Stimulated activated CD4-positive, alpha-beta T cell treated with anti-CD3 and anti-CD28 coated beads, Interleukin-1b, Interleukin-23, amount 100 ng/mL, for 4 hours (primary cell): Measurements from ENCODE around the gene TDRD9.
"Not testable (repeated sequence)": the region's sequence is repeated elsewhere in the genome, so short reads cannot be mapped to it uniquely, and the experiment has no call there.

Source experiments
- DNase-seq, 2 donors: peaks; one replicate each; pipeline ENCODE4 v3.0.0-alpha.2; 2020; ENCODE audit warnings: low read depth in 2 of 2

The TDRD9 gene, protein sequence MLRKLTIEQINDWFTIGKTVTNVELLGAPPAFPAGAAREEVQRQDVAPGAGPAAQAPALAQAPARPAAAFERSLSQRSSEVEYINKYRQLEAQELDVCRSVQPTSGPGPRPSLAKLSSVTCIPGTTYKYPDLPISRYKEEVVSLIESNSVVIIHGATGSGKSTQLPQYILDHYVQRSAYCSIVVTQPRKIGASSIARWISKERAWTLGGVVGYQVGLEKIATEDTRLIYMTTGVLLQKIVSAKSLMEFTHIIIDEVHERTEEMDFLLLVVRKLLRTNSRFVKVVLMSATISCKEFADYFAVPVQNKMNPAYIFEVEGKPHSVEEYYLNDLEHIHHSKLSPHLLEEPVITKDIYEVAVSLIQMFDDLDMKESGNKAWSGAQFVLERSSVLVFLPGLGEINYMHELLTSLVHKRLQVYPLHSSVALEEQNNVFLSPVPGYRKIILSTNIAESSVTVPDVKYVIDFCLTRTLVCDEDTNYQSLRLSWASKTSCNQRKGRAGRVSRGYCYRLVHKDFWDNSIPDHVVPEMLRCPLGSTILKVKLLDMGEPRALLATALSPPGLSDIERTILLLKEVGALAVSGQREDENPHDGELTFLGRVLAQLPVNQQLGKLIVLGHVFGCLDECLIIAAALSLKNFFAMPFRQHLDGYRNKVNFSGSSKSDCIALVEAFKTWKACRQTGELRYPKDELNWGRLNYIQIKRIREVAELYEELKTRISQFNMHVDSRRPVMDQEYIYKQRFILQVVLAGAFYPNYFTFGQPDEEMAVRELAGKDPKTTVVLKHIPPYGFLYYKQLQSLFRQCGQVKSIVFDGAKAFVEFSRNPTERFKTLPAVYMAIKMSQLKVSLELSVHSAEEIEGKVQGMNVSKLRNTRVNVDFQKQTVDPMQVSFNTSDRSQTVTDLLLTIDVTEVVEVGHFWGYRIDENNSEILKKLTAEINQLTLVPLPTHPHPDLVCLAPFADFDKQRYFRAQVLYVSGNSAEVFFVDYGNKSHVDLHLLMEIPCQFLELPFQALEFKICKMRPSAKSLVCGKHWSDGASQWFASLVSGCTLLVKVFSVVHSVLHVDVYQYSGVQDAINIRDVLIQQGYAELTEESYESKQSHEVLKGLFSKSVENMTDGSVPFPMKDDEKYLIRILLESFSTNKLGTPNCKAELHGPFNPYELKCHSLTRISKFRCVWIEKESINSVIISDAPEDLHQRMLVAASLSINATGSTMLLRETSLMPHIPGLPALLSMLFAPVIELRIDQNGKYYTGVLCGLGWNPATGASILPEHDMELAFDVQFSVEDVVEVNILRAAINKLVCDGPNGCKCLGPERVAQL (N-terminal part only)

GRCh38 chr14:103928011-103928890, at the start of gene TDRD9:
TSS of gene TDRD9 (plus strand) at chr14:103928456. CDS start at chr14:103928510, 54 bp downstream.
- no peak for DNase-seq

- no peak for DNase-seq
These were observed 49.1 kb upstream of the TDRD9 start for GRCh38 chr14:103879118-103879569.

- no peak for DNase-seq
These were observed 48.5 kb upstream of the TDRD9 start for GRCh38 chr14:103879570-103880347.

- no peak for DNase-seq
These were observed 47.6 kb upstream of the TDRD9 start for GRCh38 chr14:103880348-103881267.

- DNase-seq: no peak
These were observed 46.7 kb upstream of the TDRD9 start for GRCh38 chr14:103881268-103882201.

DNA sequence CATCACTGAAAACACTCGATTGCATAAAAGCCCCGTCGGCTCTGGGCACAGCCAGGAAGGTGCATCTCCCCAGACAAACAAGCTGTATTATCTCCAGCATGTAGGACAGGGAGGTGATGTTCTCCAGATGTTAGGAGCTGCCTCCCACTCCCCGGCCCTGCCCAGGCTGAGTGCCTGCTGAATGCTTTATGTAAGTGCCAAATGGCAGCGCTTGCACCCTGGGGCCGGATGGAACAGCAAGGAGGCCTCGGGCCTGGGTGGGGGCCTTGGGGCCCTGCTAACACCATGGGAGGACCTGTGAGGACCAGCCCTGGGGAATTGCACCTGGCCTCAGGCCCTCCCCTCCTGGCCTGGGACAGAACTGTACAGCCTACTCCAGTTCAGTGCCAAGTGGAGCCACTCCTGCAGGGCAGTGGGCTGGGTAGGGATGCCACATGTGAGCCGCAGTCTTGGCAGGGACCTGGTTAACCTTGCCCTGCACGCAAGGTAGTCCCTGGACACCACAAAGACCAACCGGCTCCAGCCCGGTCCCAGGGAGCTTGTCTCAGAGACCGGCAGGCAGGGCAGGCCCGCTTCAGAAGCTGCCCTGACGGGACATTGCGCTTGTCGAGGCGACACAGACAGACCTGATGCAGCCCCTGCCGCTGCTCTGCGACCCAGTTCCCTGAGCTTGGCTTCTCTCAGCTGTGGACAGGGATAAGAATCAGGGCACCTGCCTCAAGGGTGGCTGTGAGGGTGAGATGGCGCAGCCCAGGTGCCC, 45.6 kb upstream of the TDRD9 start:
- DNase-seq: no peak

DNA sequence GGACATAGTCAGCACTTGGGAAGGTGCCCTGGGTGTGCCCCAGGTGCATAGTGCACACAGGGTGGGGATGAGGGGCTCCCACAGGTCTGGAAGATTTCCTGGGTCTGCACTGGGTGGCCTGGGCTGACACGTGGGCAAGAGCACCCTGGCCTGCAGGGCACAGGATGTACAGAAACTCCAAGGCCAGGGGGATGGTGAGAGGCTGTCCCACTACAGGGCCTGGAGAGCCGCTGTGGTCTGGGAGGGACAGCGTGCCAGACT, 45.1 kb upstream of the TDRD9 start:
- DNase-seq: no peak

DNA sequence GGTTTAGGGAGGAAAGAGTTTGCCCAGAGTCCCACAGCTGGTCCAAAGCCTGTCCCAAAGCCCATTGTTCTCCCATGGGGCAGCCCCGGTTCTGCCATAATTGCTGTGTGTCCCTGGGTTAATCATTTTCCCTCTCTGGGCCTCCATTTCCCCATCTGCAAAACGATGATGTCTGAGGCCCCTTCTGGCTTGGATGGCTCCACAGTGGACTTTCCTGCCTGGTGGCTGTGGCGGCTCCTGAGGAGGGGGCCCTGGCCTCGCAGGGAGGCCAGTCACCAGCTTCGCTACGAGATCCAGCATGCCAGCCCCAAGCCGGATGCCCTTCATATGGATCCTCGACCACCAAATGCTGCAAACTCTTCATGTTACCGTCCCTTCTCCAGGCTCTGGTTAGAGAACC, 43.4 kb upstream of the TDRD9 start:
- DNase-seq: no peak

DNA sequence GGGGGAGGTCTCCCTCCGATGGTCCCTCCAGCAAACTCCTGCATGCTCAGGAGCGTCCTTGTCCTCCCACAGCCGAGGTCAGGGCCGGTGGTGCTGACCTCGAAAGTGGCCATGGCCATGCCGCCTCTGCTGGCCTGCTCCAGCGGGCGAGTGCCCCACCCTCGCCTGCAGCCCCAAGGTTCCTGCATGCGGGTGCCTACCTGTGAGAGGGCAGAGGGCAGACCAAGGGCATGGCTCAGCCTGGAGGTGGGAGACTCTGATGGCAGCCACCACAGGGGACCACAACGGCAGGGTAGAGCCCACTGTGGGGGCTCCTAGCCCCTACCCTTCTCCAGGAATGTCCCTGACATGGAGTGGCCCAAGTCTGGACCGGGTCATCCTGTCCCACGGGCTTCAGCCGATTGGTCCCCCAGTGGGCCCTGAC, 42.7 kb upstream of the TDRD9 start:
- no peak for DNase-seq

- no peak for DNase-seq
These were observed 41.7 kb upstream of the TDRD9 start for GRCh38 chr14:103886304-103887169.

GRCh38 chr14:103887170-103887501, 41.1 kb upstream of the TDRD9 start:
- no peak for DNase-seq

DNA sequence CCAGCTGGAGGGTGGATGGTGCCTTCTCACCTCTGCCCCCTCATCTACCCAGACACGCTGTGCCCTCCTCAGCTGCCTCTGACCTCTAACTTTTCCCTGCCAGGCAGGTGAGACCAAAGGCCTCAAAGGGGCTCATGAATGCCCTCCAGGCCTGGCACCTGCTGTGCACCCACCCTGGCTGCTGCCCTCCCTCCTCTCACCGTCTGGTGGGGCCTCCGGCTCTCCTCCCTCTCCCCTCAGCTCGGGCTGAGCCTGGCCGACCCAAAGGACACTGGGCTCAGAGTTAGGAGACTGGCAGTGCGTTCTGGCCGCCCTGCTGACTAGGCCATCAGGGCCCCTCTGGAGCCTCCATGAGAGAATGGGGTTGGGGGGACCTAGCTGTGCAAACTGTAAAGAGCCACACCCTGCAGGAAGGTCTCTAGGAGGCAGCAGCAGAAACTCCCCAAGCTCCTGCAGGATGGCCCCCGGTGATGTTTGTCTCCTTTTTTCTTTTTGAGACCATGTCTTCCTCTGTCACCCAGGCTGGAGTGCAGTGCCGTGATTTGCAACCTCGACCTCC, 40.6 kb upstream of the TDRD9 start:
- DNase-seq: no peak

DNA sequence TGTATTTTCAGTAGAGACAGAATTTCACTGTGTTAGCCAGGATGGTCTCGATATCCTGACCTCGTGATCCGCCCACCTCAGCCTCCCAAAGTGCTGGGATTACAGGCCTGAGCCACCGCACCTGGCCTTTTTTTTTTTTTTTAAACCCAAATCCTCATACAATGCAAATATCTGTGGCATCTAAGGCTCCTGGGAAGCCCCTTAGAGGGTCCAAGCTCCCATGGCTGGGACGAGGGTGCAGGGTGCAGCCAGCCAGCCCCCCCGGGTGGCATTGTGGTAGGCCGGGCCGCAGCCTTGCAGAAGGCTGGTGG, 39.3 kb upstream of the TDRD9 start:
- DNase-seq: not testable (repeated sequence)

- no peak for DNase-seq
These were observed 38.8 kb upstream of the TDRD9 start for GRCh38 chr14:103889313-103890051.

- DNase-seq: no peak
These were observed 38.2 kb upstream of the TDRD9 start for GRCh38 chr14:103890052-103890371.
